Heart right ventricle (tissue), 16 donors: Measurements from ENCODE around the gene CPXM1. TPM values are rescaled to one million over a fixed set of nuclear protein-coding genes. Genes with fewer than 3 reads are reported as not detected.

Experiments
- ATAC-seq, 8 donors: fragments of 200-7000 bp; cut with Tn5 transposase; one replicate each; pipeline ENCODE4 v1.9.1; 2020; ENCODE audit warnings: mild to moderate bottlenecking in 8 of 8, moderate library complexity in 8 of 8, moderate number of reproducible peaks in 1 of 8
- DNase-seq, 2 donors: peaks; one replicate each; pipeline ENCODE4 v3.0.0-alpha.2; 2020
- H3K27ac ChIP-seq, 10 donors: fragments of 200-600 bp; sonication (generic) in 2 of 10; one replicate each; pipeline versions ENCODE4 v1.5.0 to v1.8.0; 2020 to 2022; ENCODE audit warnings: mild to moderate bottlenecking in 3 of 10
- H3K27me3 ChIP-seq, 7 donors: fragments of 200-600 bp; one replicate each; pipeline ENCODE4 v1.8.0; 2021 to 2022; ENCODE audit warnings: mild to moderate bottlenecking in 2 of 7
- H3K36me3 ChIP-seq, 9 donors: fragments of 200-600 bp; sonication (generic) in 1 of 9; one replicate each; pipeline versions ENCODE4 v1.5.0 to v1.8.0; 2020 to 2022; ENCODE audit warnings: mild to moderate bottlenecking in 2 of 9
- H3K4me1 ChIP-seq, 9 donors: fragments of 200-600 bp; sonication (generic) in 1 of 9; one replicate each; pipeline versions ENCODE4 v1.5.0 to v1.8.0; 2020 to 2022; ENCODE audit warnings: mild to moderate bottlenecking in 4 of 9
- H3K4me3 ChIP-seq, 10 donors: fragments of 200-600 bp; sonication (generic) in 2 of 10; one replicate each; pipeline versions ENCODE4 v1.5.0 to v1.8.0; 2020 to 2022; ENCODE audit warnings: mild to moderate bottlenecking in 7 of 10, moderate library complexity in 2 of 10
- H3K9me3 ChIP-seq, 11 donors: fragments of 200-600 bp in 10 of 11; sonication (generic) in 2 of 11; one replicate each; pipeline versions ENCODE4 v1.5.0 to v1.8.0; 2013 to 2022; ENCODE audit warnings: mild to moderate bottlenecking in 2 of 11, control low read depth in 1 of 11, moderate library complexity in 1 of 11
- WGBS, 2 donors: extraction: QIAGEN DNeasy Blood & Tissue Kit; methylation state at CpG; one replicate each; pipeline ENCODE4 v1.1.7; 2013; ENCODE audit warnings: inconsistent platforms in 1 of 2; 5-methylcytosine and 5-hydroxymethylcytosine counted together
- intact Hi-C, 10 donors: fragments of 100-400 bp; cut with DNase I; formaldehyde crosslinking; loops; one replicate each; pipeline versions ENCODE4 v1.11.1 to v1.14.2; 2022
- polyA plus RNA-seq, 2 donors: library from polyadenylated mRNA; stranded (reverse); fragments of 200-250 nt; gene quantifications; one replicate each; pipeline ENCODE4 v1.2.3, GENCODE V29; 2013
- total RNA-seq, 10 donors: library from RNA; stranded (reverse); fragmentation: NEBNext Ultra II Directional in 3 of 10; extraction: Animal tissue kit (Norgen Biotek cat#: 25700) in 3 of 10; gene quantifications; one replicate each; pipeline versions ENCODE4 v1.2.1 to v1.2.4, GENCODE V29; 2021 to 2023
- TF ChIP-seq, protein P1 (sequence below), 9 donors: fragments of 200-600 bp; sonication (generic) in 2 of 9; IDR thresholded peaks; one replicate each; pipeline versions ENCODE4 v1.5.0 to v1.8.0; 2021 to 2022; ENCODE audit warnings: antibody characterized with exemption in 9 of 9, mild to moderate bottlenecking in 5 of 9, moderate library complexity in 1 of 9
- donor health status: Arrhythmogenic right ventricular cardiomyopathy.
- donor health status: ischemic (EF 13 %, LVEDD 7.1; RV severe dilation, severe dysfunction).
- donor health status: healthy with polysubstance abuse.
- donor health status: DM: no; HTN: yes; CAD: no.
- donor health status: DM: no; HTN: no; CAD: no.
- donor health status: ischemic (EF 25% LVEDD 6.9; RV normal size, moderate dysfunction).
- donor health status: ischemic (EF 25% LVEDD 5.7; RV mildly dilated, moderate dysfunction).
- donor health status: healthy.
- donor health status: DM: yes; HTN: yes; CAD: no.
- donor health status: Ischemic cardiomyopathy.
- donor health status: ischemic (EF 35%, LVEDD 5.7; RV mildly dilated, moderate dysfunction).
- donor health status: nonischemic (EF 11% LVEDD 7.7; RV severe dilation, severe dysfunction).
- donor health status: DM: yes; HTN: yes; CAD: no.
- donor health status: PGD.
- donor health status: ischemic (EF 29% LVEDD 5.4; RV normal size, mild dysfunction).
- donor health status: nonischemic (EF 23%, LVEDD 6.1; RV moderate dilation, normal function).

CPXM1 gene
- total and polyA plus RNA-seq, 12 donors: 0.48 to 4.9 (median 1.4) TPM; not detected in 1

DNA sequence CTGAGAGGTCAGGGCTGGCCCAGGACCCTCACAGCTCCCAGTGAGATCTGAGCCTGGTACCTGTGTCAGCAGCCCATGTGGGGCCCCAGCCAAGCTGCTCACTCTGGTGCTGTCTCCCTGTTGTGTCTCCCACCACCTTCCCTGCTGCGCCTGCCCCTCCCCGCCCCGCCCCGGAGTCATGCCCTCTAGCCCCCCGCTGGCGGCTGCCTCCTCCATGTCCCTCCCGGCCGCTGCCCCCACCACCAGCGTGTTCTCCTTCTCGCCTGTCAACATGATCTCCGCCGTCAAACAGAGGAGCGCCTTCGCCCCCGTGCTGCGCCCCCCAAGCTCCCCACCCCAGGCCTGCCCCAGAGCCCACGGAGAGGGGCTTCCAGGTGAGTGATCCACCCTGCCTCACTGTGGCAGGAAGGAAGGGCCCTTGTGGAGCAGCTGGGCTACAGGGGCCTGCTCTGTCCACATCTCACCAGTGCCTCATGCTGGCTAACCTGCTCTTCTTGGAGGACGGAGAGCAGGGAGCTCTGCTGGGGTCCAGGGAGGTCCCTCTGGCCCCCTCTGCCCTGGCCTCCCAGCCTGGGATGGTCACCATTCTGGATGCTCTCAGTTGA, 44.9 kb downstream of the CPXM1 start:
- no peaks in the 10 kb centered on the region for H3K9me3 ChIP-seq
- DNase-seq (no peak), ATAC-seq (no peak)
- intact Hi-C loops: loop anchor here in 7 of 10 donors (5.0 to 10.0 kb wide), 6 partner anchors 89 to 249 kb away; partner anchors contain the start of genes PCED1A (in 1 of the 7) and VPS16 (in 1 of the 7)
- TF ChIP-seq, protein P1, sequence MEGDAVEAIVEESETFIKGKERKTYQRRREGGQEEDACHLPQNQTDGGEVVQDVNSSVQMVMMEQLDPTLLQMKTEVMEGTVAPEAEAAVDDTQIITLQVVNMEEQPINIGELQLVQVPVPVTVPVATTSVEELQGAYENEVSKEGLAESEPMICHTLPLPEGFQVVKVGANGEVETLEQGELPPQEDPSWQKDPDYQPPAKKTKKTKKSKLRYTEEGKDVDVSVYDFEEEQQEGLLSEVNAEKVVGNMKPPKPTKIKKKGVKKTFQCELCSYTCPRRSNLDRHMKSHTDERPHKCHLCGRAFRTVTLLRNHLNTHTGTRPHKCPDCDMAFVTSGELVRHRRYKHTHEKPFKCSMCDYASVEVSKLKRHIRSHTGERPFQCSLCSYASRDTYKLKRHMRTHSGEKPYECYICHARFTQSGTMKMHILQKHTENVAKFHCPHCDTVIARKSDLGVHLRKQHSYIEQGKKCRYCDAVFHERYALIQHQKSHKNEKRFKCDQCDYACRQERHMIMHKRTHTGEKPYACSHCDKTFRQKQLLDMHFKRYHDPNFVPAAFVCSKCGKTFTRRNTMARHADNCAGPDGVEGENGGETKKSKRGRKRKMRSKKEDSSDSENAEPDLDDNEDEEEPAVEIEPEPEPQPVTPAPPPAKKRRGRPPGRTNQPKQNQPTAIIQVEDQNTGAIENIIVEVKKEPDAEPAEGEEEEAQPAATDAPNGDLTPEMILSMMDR (IDR thresholded peaks at IDR 0.05): no peak
- H3K27me3 ChIP-seq: peaks cover 5 to 89% (median 72%) of the 10 kb centered on the region in 7 donors
- H3K4me1 ChIP-seq: peaks cover 8 to 29% (median 25%) of the 10 kb centered on the region in 9 donors
- no peaks in the 10 kb centered on the region for H3K36me3 ChIP-seq
- WGBS, 2 donors: 51 to 60% methylated on average over 18 of the region's 18 CpGs
- no peak overlapping the region for H3K27ac ChIP-seq
- H3K4me3 ChIP-seq: no peak overlapping the region

DNA sequence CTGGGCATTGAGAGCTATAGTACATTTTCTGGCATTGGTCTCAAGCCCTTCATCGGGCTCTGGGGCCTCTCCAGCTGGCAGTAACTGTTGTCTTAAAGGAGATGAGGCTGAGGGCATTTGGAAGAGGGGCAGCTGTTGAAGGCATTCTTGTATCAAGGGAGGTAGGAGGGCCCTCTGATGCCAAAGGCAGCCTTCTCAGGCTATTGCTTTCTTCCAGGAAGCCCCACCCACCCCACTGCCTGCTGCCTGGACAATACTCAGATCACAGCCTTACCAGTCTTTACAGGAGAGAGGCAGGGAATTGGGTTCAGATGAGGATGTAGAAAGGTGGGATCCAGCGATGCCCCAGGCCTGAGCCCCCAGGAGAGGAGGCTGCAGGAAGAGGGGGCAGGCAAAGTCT, 46.0 kb downstream of the CPXM1 start:
- TF ChIP-seq, protein P1 (IDR thresholded peaks at IDR 0.05): no peak
- DNase-seq (no peak), ATAC-seq (no peak)
- Histone ChIP-seq H3K4me3 (no peak overlapping the region), H3K36me3 (no peaks in the 10 kb centered on the region), H3K27ac (no peak overlapping the region), H3K9me3 (no peaks in the 10 kb centered on the region), H3K4me1 (peaks cover 8 to 30% (median 25%) of the 10 kb centered on the region in 9 donors), H3K27me3 (peaks cover 5 to 88% (median 62%) of the 10 kb centered on the region in 7 donors)
- WGBS, 2 donors: 75 to 80% methylated on average over 2 of the region's 2 CpGs
- intact Hi-C loops: loop anchor here in 9 of 10 donors (5.0 to 10.0 kb wide), 6 partner anchors 67 to 250 kb away; partner anchors contain the start of genes PCED1A (in 1 of the 9) and VPS16 (in 1 of the 9)

DNA sequence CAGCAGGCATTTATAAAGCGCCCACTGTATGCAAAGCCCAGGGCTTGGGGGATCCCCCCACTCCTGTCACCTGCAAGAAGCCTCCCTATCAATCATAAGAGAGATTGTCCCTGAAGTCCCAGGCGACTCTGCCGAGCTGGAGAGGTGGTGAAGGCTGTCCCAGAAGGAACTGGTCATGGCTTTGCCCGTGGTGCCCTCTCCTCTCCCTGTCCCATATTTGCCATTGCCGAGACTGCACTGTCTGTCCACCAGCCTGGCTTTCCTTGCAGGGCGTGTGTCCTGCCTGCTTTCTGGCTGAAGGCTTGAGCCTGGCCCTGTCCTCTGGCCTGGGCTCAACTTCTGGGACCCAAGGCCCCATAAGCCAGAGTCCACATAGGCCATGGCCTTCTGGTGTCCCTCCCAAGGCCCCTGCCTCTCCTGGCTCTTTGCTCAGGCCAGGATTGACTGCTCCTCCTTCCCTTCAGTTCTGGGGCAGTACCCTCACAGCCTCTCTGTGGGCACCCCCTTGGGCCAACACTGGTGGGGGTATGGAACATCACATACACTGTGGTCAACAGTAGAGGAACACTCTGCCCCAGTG, 46.9 kb downstream of the CPXM1 start:
- peaks cover 5 to 86% (median 57%) of the 10 kb centered on the region in 7 donors for H3K27me3 ChIP-seq
- no peaks in the 10 kb centered on the region for H3K36me3 ChIP-seq
- DNase-seq (no peak), ATAC-seq (no peak)
- peaks cover 8 to 30% (median 25%) of the 10 kb centered on the region in 9 donors for H3K4me1 ChIP-seq
- H3K4me3 ChIP-seq: no peak overlapping the region
- intact Hi-C loops: loop anchor here in 9 of 10 donors (5.0 to 10.0 kb wide), 6 partner anchors 66 to 251 kb away; partner anchors contain the start of genes PCED1A (in 1 of the 9) and VPS16 (in 1 of the 9)
- TF ChIP-seq, protein P1 (IDR thresholded peaks at IDR 0.05): no peak
- H3K27ac ChIP-seq: no peak overlapping the region
- whole genome bisulfite sequencing, 2 donors: 86 to 91% methylated on average over 6 of the region's 6 CpGs
- H3K9me3 ChIP-seq: no peaks in the 10 kb centered on the region

DNA sequence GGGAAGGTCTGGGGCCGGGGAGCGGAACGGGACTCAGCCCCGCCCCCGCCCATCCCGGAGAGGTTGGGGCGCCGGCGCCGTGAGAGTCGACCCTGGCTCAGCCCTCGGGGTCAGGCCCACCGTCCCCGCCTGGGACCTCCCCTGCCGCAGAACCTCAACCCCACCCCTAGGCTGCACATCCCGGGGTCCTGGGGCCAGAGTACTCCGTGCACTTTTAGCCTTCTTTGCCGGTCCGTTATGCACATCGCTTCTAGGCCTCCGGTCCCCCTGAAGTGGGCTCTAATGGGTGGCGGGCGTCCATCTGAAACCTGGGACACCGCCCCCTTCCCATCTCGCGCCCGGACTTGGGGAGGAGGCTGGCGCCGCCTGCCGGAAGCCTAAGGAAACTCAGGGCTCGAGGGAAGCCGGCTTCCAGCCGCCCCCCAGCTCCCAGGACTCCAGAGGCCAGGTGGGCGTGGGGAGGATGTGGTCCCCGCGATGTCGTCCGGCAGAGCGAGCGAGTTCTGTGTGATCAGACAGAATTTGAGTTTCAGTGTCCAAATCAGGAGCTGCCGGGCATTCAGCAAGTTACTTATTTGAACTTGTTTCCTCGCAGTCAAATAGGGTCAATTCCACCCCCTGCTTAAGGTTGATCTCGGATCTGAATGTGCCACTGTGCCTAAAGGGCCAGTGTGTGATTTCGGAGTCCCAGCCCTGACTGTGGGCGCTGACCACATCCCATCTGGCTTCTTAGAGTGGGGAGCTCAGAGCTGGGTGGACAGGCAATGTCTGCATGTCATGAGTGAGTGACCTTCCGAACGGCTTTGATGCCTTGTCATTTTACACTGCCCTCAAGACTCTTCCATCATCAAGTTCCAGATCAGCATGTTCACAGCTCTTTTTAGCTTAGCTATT, 47.6 kb downstream of the CPXM1 start:
- no peak for DNase-seq

More for the DNA sequence above, 47.6 kb downstream of the CPXM1 start:
- H3K27ac ChIP-seq: no peak overlapping the region
- 8% methylated on average over 44 to 47 of the region's 47 CpGs for WGBS, 2 donors
- intact Hi-C loops: loop anchor here in 9 of 10 donors (5.0 to 10.0 kb wide), 6 partner anchors 66 to 252 kb away; partner anchors contain the start of genes PCED1A (in 1 of the 9) and VPS16 (in 1 of the 9)
- peaks cover 8 to 30% (median 25%) of the 10 kb centered on the region in 9 donors for H3K4me1 ChIP-seq
- TF ChIP-seq, protein P1 (IDR thresholded peaks at IDR 0.05): peak; percentile 29 to 80 (median 62)
- H3K9me3 ChIP-seq: no peaks in the 10 kb centered on the region
- H3K36me3 ChIP-seq: no peaks in the 10 kb centered on the region
- H3K4me3 ChIP-seq: peak overlapping the region in 9 of 10 donors; percentile 40 to 57 (median 50)
- peak in 1 of 8 donors; percentile 3 for ATAC-seq
- peaks cover 5 to 87% (median 57%) of the 10 kb centered on the region in 7 donors for H3K27me3 ChIP-seq
